ENCODE results near the gene CNTNAP2.

The CNTNAP2 gene

DNA sequence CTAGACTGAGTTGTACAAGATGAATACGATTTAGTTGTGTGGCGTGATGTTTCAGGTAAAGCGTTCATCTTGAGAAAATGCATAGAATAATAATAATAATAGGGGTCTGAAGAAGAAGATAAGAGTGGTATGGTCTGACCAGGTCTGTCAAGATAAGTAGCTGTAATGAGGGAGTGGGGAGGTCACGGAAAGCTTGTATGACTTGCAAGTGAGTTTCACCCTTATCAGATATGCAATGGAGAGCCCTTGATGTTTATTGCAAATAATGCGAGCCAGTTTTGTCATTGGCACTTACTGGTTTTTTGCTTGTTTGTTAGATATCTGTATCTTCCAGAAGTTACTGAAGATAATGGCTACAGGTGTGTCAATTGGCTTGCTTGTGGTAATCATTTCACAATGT lies 611.5 kb downstream of the CNTNAP2 start:
- 84 to 95% methylated on average over 2 to 5 of the region's 5 CpGs for WGBS, 2 experiments (ENCODE audit: insufficient coverage in 2 of 2)
- H3K4me1 ChIP-seq (ENCODE audit: control insufficient read depth, insufficient read depth, low read length, poor library complexity, severe bottlenecking), result no peaks in the 10 kb centered on the region
- H3K27ac ChIP-seq (ENCODE audit: low read depth, low read length, severe bottlenecking), result no peak overlapping the region
- H3K36me3 ChIP-seq (ENCODE audit: control insufficient read depth, insufficient read depth, low read length), result no peaks in the 10 kb centered on the region
- H3K9me3 ChIP-seq (ENCODE audit: control insufficient read depth, low read length), result no peaks in the 10 kb centered on the region
- H3K4me3 ChIP-seq (ENCODE audit: extremely low read depth, insufficient read depth, low read length, poor library complexity, severe bottlenecking), result no peak overlapping the region

DNA sequence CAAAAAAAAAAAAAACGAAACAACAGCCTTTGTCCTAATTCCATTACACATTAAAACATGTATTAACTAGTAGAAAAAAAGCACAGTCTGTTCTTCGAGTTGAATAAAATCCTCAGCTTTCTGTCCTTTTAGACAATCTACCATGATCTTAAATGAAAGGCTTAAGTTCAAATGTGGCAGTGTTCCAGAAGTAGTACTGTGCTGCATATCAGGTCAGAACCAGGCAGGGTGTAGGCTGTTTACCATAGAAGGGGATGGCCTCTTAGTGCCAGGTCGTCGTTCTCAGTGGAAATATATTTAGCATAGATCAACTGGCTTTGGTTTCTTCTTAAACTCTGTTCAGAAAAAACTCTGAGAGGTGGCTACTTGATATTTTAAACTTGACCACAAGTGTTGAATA lies 612.0 kb downstream of the CNTNAP2 start:
- Histone ChIP-seq H3K4me1 (ENCODE audit: control insufficient read depth, insufficient read depth, low read length, poor library complexity, severe bottlenecking) (no peaks in the 10 kb centered on the region), H3K27ac (ENCODE audit: low read depth, low read length, severe bottlenecking) (no peak overlapping the region), H3K9me3 (ENCODE audit: control insufficient read depth, low read length) (no peaks in the 10 kb centered on the region), H3K36me3 (ENCODE audit: control insufficient read depth, insufficient read depth, low read length) (no peaks in the 10 kb centered on the region), H3K4me3 (ENCODE audit: extremely low read depth, insufficient read depth, low read length, poor library complexity, severe bottlenecking) (no peak overlapping the region)
- 90% methylated on average over 2 of the region's 4 CpGs; no CpG with 5 or more reads in 1 of the 2 experiments for WGBS, 2 experiments (ENCODE audit: insufficient coverage in 2 of 2)

DNA sequence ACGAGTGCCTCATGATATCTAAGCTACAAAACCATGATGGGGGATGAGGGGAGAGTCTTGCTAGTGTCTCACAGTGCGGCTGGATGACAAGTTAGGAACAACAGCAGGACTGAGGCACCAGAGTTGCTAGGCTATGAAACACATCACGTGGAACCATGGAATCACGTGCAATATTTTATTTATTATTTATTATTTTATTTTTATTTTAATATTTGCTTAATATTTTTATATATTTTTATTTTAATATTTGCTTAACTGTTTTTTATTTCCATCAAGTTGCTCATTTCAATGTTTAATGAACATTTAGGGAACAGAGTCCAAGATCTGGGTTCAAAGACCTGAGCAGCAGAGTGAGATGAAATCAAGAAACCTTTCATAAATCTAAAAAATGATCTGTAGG lies 614.6 kb downstream of the CNTNAP2 start:
- no peak overlapping the region for H3K4me3 ChIP-seq (ENCODE audit: extremely low read depth, insufficient read depth, low read length, poor library complexity, severe bottlenecking)
- 75 to 84% methylated on average over 1 to 2 of the region's 4 CpGs for WGBS, 2 experiments (ENCODE audit: insufficient coverage in 2 of 2)
- H3K9me3 ChIP-seq (ENCODE audit: control insufficient read depth, low read length), result no peaks in the 10 kb centered on the region
- no peak overlapping the region for H3K27ac ChIP-seq (ENCODE audit: low read depth, low read length, severe bottlenecking)
- no peaks in the 10 kb centered on the region for H3K36me3 ChIP-seq (ENCODE audit: control insufficient read depth, insufficient read depth, low read length)
- H3K4me1 ChIP-seq (ENCODE audit: control insufficient read depth, insufficient read depth, low read length, poor library complexity, severe bottlenecking), result no peaks in the 10 kb centered on the region

DNA sequence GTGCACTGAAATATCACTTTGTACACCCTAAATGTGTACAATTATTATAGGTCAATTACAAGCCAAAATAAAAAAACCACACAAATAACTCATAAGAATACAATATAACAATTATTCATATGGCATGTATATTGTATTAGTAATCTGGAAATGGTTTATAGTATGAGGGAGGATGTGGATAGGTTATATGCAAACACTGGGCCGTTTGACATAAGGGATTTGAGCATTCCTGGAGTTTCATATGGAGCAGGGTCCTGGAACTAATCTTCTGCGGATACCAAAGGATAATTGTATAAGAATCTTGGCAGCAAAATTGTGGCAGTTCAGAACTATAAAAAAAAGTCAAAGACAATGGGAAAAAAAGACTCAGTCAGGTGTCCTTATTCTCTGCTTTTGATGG lies 619.4 kb downstream of the CNTNAP2 start:
- Histone ChIP-seq H3K36me3 (ENCODE audit: control insufficient read depth, insufficient read depth, low read length) (no peaks in the 10 kb centered on the region), H3K27ac (ENCODE audit: low read depth, low read length, severe bottlenecking) (no peak overlapping the region), H3K4me1 (ENCODE audit: control insufficient read depth, insufficient read depth, low read length, poor library complexity, severe bottlenecking) (no peaks in the 10 kb centered on the region), H3K9me3 (ENCODE audit: control insufficient read depth, low read length) (no peaks in the 10 kb centered on the region), H3K4me3 (ENCODE audit: extremely low read depth, insufficient read depth, low read length, poor library complexity, severe bottlenecking) (no peak overlapping the region)
- WGBS, 2 experiments (ENCODE audit: insufficient coverage in 2 of 2), result 87 to 88% methylated on average over 1 to 2 of the region's 2 CpGs

DNA sequence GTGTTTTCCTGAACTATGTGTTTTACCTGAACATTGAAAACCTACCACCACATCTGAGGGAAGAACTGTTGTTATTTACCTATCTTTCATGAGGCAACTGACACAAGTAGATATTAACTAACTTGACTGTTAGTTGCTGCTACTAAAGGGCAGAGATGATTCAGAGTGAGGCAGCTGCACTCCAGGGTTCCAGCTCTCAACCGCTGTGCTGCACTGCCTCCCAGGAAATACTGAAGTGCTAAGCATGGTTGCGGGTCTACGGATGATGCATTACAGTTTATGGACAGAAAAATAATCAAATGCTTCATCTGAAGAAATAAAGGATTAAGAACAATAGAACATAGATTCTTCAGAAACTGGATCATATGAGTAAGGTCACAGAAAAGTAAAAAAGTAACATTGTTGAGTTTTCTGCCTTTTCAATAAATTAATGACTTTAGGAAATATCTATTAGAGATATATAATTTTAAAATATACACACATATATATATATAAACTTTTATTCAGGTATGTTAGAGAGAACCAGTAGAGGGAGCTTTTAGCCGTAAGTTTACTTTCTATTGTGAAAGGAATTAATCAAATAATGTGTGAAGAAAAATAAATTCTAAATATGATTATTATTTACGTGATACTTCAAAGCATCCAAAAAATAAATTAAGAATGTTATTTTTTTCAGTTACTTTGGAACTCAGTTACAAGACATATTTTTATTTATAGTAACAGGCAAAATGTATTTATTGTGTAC lies 620.0 kb downstream of the CNTNAP2 start:
- no peak overlapping the region for H3K27ac ChIP-seq (ENCODE audit: low read depth, low read length, severe bottlenecking)
- no CpG with 5 or more reads among the region's 5 CpGs for WGBS, 2 experiments (ENCODE audit: insufficient coverage in 2 of 2)

DNA sequence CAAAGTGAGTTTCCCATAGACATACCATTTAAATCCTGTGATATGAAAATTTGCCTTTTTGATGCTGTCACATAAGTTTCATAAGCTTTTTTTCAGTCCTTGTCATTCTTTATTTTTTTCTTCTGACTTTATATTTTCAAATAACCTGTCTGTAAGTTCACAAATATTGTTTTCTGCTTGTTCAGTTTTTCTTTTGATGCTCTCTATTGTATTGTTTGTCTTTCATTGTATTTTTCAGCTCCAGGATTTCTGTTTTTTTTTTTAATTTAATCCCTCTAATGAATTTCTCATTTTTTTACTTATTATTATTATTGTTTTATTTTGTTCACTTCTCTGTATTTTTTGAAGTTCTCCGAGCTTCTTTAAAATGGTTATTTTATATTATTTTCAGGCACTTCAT lies 623.4 kb downstream of the CNTNAP2 start:
- Histone ChIP-seq H3K36me3 (ENCODE audit: control insufficient read depth, insufficient read depth, low read length) (no peaks in the 10 kb centered on the region), H3K4me3 (ENCODE audit: extremely low read depth, insufficient read depth, low read length, poor library complexity, severe bottlenecking) (no peak overlapping the region), H3K4me1 (ENCODE audit: control insufficient read depth, insufficient read depth, low read length, poor library complexity, severe bottlenecking) (no peaks in the 10 kb centered on the region), H3K27ac (ENCODE audit: low read depth, low read length, severe bottlenecking) (no peak overlapping the region), H3K9me3 (ENCODE audit: control insufficient read depth, low read length) (no peaks in the 10 kb centered on the region)
- no CpG with 5 or more reads among the region's 1 CpG for WGBS, 2 experiments (ENCODE audit: insufficient coverage in 2 of 2)

More for the DNA sequence above, 620.0 kb downstream of the CNTNAP2 start:
- H3K4me3 ChIP-seq (ENCODE audit: extremely low read depth, insufficient read depth, low read length, poor library complexity, severe bottlenecking), result no peak overlapping the region
- H3K9me3 ChIP-seq (ENCODE audit: control insufficient read depth, low read length), result no peaks in the 10 kb centered on the region
- H3K36me3 ChIP-seq (ENCODE audit: control insufficient read depth, insufficient read depth, low read length), result no peaks in the 10 kb centered on the region
- no peaks in the 10 kb centered on the region for H3K4me1 ChIP-seq (ENCODE audit: control insufficient read depth, insufficient read depth, low read length, poor library complexity, severe bottlenecking)

DNA sequence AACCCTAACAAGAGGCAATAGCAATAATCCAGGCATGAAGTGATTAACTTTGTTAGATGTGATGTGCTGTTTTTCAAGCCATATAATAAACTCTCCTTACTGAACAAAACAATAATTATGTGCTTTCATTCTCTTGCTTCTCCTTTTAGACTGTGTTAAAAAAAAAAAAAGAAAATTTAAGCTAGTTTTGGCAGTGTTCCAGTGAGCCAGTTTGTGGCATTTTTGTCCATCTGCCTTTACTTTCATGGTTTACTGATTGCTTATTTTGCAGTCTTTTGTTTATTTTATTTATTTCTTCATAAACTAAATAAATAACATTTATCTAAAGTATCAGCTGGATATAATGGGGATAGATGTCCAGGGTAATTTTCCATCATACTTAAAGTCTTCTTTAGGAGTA lies 625.3 kb downstream of the CNTNAP2 start:
- H3K36me3 ChIP-seq (ENCODE audit: control insufficient read depth, insufficient read depth, low read length), result no peaks in the 10 kb centered on the region
- no peaks in the 10 kb centered on the region for H3K9me3 ChIP-seq (ENCODE audit: control insufficient read depth, low read length)
- H3K4me3 ChIP-seq (ENCODE audit: extremely low read depth, insufficient read depth, low read length, poor library complexity, severe bottlenecking), result no peak overlapping the region
- H3K27ac ChIP-seq (ENCODE audit: low read depth, low read length, severe bottlenecking), result no peak overlapping the region
- H3K4me1 ChIP-seq (ENCODE audit: control insufficient read depth, insufficient read depth, low read length, poor library complexity, severe bottlenecking), result no peaks in the 10 kb centered on the region

DNA sequence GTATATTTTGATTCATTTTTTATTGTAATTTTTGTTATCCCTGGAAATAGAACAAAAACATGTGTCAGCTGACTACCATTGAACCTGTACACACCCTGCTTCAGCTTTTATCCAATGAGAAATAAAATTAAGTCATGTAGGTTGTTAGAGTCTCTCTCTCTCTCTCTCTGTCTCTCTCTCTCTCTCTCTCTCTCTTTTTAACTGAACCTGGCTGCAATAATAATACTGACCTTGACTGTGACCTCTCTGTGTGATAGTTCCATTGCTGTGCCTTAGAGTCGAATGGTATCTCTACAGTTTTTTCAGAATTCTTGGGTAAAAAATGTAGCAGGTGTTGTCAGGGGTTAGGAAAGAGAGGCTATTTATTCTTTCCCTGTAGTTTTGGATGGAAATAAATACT lies 637.8 kb downstream of the CNTNAP2 start:
- Histone ChIP-seq H3K4me1 (ENCODE audit: control insufficient read depth, insufficient read depth, low read length, poor library complexity, severe bottlenecking) (no peaks in the 10 kb centered on the region), H3K36me3 (ENCODE audit: control insufficient read depth, insufficient read depth, low read length) (no peaks in the 10 kb centered on the region), H3K27ac (ENCODE audit: low read depth, low read length, severe bottlenecking) (no peak overlapping the region), H3K9me3 (ENCODE audit: control insufficient read depth, low read length) (peaks cover 7% of the 10 kb centered on the region), H3K4me3 (ENCODE audit: extremely low read depth, insufficient read depth, low read length, poor library complexity, severe bottlenecking) (no peak overlapping the region)
- WGBS, 2 experiments (ENCODE audit: insufficient coverage in 2 of 2), result 60 to 89% methylated on average over 1 of the region's 1 CpG

DNA sequence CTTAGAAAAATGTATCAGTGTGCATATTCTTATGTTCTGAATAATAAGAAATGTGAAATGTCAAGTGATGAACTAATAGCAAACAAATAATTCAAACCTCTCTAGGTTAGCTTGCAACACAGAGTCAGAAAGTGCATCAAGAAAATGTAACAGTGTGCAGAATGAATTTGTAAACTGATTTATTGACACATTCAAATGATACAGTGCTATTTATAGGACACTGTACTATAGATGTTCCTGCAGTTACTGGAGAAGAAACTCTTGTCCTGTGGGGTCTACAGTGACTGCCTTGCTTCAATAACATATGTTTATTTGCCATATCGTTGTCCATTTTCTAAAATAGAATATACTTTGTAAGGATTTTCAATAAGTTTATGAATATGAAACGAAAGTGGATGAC lies 639.0 kb downstream of the CNTNAP2 start:
- Histone ChIP-seq H3K4me3 (ENCODE audit: extremely low read depth, insufficient read depth, low read length, poor library complexity, severe bottlenecking) (no peak overlapping the region), H3K36me3 (ENCODE audit: control insufficient read depth, insufficient read depth, low read length) (no peaks in the 10 kb centered on the region), H3K27ac (ENCODE audit: low read depth, low read length, severe bottlenecking) (no peak overlapping the region), H3K9me3 (ENCODE audit: control insufficient read depth, low read length) (peaks cover 7% of the 10 kb centered on the region), H3K4me1 (ENCODE audit: control insufficient read depth, insufficient read depth, low read length, poor library complexity, severe bottlenecking) (no peaks in the 10 kb centered on the region)
- no CpG with 5 or more reads among the region's 2 CpGs for WGBS, 2 experiments (ENCODE audit: insufficient coverage in 2 of 2)

DNA sequence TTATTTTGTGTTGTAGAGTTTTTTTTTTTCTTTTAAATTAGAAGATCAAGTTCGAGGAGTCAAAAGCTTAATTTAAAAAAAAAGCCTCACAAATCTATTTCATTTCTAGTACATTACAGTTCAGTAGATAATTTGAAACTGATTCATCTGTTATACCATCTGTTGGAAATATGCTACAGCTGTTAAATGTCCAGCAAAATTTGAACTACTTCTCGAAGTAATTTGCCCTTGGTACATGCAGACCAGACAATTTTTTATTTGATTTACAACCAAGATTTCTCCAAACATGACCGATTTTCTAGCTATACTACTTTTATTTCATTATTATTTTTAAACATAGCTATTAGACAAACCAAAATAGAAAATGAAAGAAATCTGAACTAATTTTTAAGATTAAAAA lies 647.9 kb downstream of the CNTNAP2 start:
- 83 to 100% methylated on average over 1 of the region's 3 CpGs for WGBS, 2 experiments (ENCODE audit: insufficient coverage in 2 of 2)
- H3K36me3 ChIP-seq (ENCODE audit: control insufficient read depth, insufficient read depth, low read length), result no peaks in the 10 kb centered on the region
- no peak overlapping the region for H3K4me3 ChIP-seq (ENCODE audit: extremely low read depth, insufficient read depth, low read length, poor library complexity, severe bottlenecking)
- H3K27ac ChIP-seq (ENCODE audit: low read depth, low read length, severe bottlenecking), result no peak overlapping the region
- no peaks in the 10 kb centered on the region for H3K4me1 ChIP-seq (ENCODE audit: control insufficient read depth, insufficient read depth, low read length, poor library complexity, severe bottlenecking)
- no peaks in the 10 kb centered on the region for H3K9me3 ChIP-seq (ENCODE audit: control insufficient read depth, low read length)

DNA sequence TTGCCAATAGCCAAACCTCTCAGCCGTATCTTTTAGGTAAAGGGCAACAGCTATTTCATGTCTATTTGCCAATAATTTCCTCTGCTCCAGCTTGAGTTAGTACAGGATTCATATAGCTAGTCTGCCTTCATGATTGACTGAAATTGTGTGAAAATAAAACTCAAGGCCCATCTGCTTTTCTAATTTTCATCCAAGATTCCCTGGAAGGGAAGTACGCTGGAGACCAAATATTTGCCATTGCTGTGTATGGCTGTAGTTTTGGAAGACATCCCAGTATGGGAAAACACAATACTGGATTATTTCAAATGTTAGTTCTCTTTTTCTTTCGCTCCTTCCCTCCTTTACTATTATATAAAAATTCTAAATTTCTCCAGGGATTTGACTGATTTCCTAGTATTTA lies 652.4 kb downstream of the CNTNAP2 start:
- no peaks in the 10 kb centered on the region for H3K4me1 ChIP-seq (ENCODE audit: control insufficient read depth, insufficient read depth, low read length, poor library complexity, severe bottlenecking)
- no peak overlapping the region for H3K4me3 ChIP-seq (ENCODE audit: extremely low read depth, insufficient read depth, low read length, poor library complexity, severe bottlenecking)
- no peak overlapping the region for H3K27ac ChIP-seq (ENCODE audit: low read depth, low read length, severe bottlenecking)
- WGBS, 2 experiments (ENCODE audit: insufficient coverage in 2 of 2), result 100% methylated on average over 1 of the region's 3 CpGs
- H3K9me3 ChIP-seq (ENCODE audit: control insufficient read depth, low read length), result no peaks in the 10 kb centered on the region
- no peaks in the 10 kb centered on the region for H3K36me3 ChIP-seq (ENCODE audit: control insufficient read depth, insufficient read depth, low read length)
